ENCODE data around the gene ALG14.

DNA sequence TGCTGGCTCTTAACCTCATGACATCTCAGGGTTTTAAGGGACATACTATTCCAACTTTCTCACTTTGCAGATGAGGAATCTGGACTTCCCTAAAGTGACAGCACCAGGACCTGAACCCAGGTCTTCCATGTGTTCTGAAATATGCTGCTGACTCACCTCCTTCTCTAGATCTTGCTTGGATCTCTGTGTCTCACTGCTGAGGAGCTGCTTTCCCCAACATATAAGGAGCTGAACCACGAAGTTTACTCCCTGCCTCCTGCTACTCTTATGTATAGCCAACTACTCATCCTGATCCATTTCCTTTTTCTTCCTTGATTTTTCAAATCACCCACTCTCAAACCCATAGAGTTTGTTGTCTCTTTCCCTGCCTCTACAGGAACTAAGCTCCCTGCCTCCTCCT lies 38.2 kb downstream of the ALG14 start:
- no peak for TF ChIP-seq SUZ12 (IDR thresholded peaks at IDR 0.05)
- TF ChIP-seq SP1 (IDR thresholded peaks at IDR 0.05) = no peak
- TF ChIP-seq FOXA1 (IDR thresholded peaks at IDR 0.05) = no peak
- no peak for TF ChIP-seq FOXM1 (IDR thresholded peaks at IDR 0.05; ENCODE audit: borderline replicate concordance)
- no peak for TF ChIP-seq ZNF384 (IDR thresholded peaks at IDR 0.05)
- no peak for TF ChIP-seq HDGF (IDR thresholded peaks at IDR 0.05; ENCODE audit: borderline replicate concordance)
